ENCODE results near the gene LONP1.

GRCh38 chr19:5648464-5648863, 71.5 kb downstream of the LONP1 start:
- TF ChIP-seq, protein P1, sequence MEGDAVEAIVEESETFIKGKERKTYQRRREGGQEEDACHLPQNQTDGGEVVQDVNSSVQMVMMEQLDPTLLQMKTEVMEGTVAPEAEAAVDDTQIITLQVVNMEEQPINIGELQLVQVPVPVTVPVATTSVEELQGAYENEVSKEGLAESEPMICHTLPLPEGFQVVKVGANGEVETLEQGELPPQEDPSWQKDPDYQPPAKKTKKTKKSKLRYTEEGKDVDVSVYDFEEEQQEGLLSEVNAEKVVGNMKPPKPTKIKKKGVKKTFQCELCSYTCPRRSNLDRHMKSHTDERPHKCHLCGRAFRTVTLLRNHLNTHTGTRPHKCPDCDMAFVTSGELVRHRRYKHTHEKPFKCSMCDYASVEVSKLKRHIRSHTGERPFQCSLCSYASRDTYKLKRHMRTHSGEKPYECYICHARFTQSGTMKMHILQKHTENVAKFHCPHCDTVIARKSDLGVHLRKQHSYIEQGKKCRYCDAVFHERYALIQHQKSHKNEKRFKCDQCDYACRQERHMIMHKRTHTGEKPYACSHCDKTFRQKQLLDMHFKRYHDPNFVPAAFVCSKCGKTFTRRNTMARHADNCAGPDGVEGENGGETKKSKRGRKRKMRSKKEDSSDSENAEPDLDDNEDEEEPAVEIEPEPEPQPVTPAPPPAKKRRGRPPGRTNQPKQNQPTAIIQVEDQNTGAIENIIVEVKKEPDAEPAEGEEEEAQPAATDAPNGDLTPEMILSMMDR (IDR thresholded peaks at IDR 0.05 in 8 of 11, conservative IDR thresholded peaks at IDR 0.05 in 3 of 11), result no peak
- no peak for TF ChIP-seq POLR2A (IDR thresholded peaks at IDR 0.05)
